22Rv1 (cell line): ENCODE results near the gene VASN.

Source experiments
- CTCF ChIP-seq: fragments of 450-650 bp; IDR thresholded peaks from 2 replicates; pipeline ENCODE4 v1.5.1; 2017; ENCODE audit warnings: mild to moderate bottlenecking
- ZFX ChIP-seq: fragments of 450-650 bp; IDR thresholded peaks from 2 replicates; pipeline ENCODE4 v1.6.1; 2017; ENCODE audit warnings: antibody characterized with exemption, borderline replicate concordance

- TF ChIP-seq CTCF (no peak), ZFX (no peak)
Observed at GRCh38 chr16:4372578-4373355, 1.1 kb downstream of the VASN start.
